ENCODE results near the gene USO1. TPM values are rescaled to one million over a fixed set of nuclear protein-coding genes. Genes with fewer than 3 reads are reported as not detected.
A peak's percentile ranks its signal among the peaks of the same experiment; 100 is the strongest.

Gene USO1
- total and polyA plus RNA-seq, 2 of the 8 experiments (the other 6 are each of a cell fraction or from before 2014, with no cell fraction given) = 57.3 to 198 TPM

DNA sequence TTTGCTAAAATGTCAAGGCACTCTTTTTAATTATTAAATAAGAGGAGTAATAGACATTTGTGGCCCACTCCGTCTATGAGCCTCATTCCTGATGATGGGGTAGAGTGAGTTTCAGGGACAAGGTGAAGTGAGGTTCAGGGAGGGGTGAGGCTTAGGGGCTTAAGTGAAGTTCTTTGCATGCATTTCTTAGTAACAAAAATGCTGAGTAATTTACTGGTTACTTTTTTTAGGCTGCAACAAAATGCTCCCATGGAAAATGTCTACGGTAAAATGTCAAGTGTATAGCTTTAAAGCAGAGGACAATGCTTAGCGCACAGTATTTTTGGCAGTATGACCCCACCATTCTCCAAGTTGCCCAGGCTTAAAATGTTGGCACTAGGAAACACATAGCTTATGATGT lies 2.0 kb upstream of the USO1 start:
- Histone ChIP-seq H3K9ac (replicated peaks in 1 of 4; ENCODE audit: extremely low read depth in 1 of 4, low read depth in 3 of 4, low read length in 3 of 4) (no peak overlapping the region), H3K4ac (replicated peaks; ENCODE audit: insufficient read length, low read depth, low read length) (no peak overlapping the region), H3K14ac (ENCODE audit: insufficient read length) (no peak overlapping the region), H3K56ac (replicated peaks; ENCODE audit: insufficient read length, low read depth, low read length) (no peak overlapping the region), H3K4me1 (replicated peaks in 1 of 4; ENCODE audit: control insufficient read depth in 3 of 4, insufficient read depth in 4 of 4, low read length in 3 of 4) (peaks cover 0 to 6% (median 2%) of the 10 kb centered on the region in 4 experiments; a peak in 6 of 7 replicates), H4K8ac (ENCODE audit: extremely low read depth, insufficient read depth, low read length) (no peak overlapping the region), H3K23ac (ENCODE audit: insufficient read length) (no peak overlapping the region), H3K9me3 (ENCODE audit: insufficient read depth in 2 of 2, low read depth in 1 of 2, low read length in 1 of 2) (no peaks in the 10 kb centered on the region), H4K20me1 (replicated peaks in 1 of 2; ENCODE audit: control insufficient read depth in 1 of 2, insufficient read depth in 2 of 2, low read length in 2 of 2) (peaks cover 0 to 4% of the 10 kb centered on the region in 2 experiments), H3K79me2 (ENCODE audit: control insufficient read depth in 1 of 2, insufficient read depth in 2 of 2, low read length in 2 of 2) (peaks cover 24 to 84% of the 10 kb centered on the region in 2 experiments), H2BK12ac (ENCODE audit: low read depth, low read length) (no peak overlapping the region), H3K4me3 (ENCODE audit: extremely low read depth in 1 of 4, insufficient read depth in 2 of 4, low read depth in 3 of 4, low read length in 4 of 4) (peak overlapping the region; percentile 10 to 86 (median 45); a peak in 6 of 8 replicates), H2BK20ac (ENCODE audit: low read length) (no peak overlapping the region), H2AFZ (ENCODE audit: low read length) (no peak overlapping the region), H3K27me3 (replicated peaks in 1 of 4; ENCODE audit: control insufficient read depth in 3 of 4, extremely low read depth in 1 of 4, insufficient read depth in 3 of 4, low read length in 3 of 4) (no peaks in the 10 kb centered on the region), H3K4me2 (ENCODE audit: insufficient read depth in 1 of 2, low read depth in 2 of 2, low read length in 2 of 2) (peak overlapping the region; percentile 83 to 99), H3K23me2 (ENCODE audit: low read depth, low read length) (peaks cover 8% of the 10 kb centered on the region), H3K36me3 (ENCODE audit: control insufficient read depth in 2 of 4, insufficient read depth in 4 of 4, low read length in 3 of 4) (peaks cover 0 to 16% (median 6%) of the 10 kb centered on the region in 4 experiments; a peak in 4 of 8 replicates), H2BK15ac (ENCODE audit: low read length) (no peak overlapping the region), H3K79me1 (ENCODE audit: low read depth, low read length) (0 out of 2 replicates have a peak, but pooled peaks cover 4% of the 10 kb centered on the region), H3K27ac (ENCODE audit: low read depth, low read length) (no peak overlapping the region), H2AK5ac (ENCODE audit: low read depth, low read length) (no peak overlapping the region), H4K91ac (replicated peaks; ENCODE audit: insufficient read length, low read length) (no peak overlapping the region), H2BK120ac (replicated peaks; ENCODE audit: low read depth, low read length) (no peak overlapping the region), H4K5ac (ENCODE audit: insufficient read length, low read depth, low read length) (no peak overlapping the region), H3K18ac (ENCODE audit: extremely low read depth, low read length) (no peak overlapping the region), H2BK5ac (ENCODE audit: low read depth, low read length) (no peak overlapping the region)
- TF ChIP-seq EZH2 (IDR thresholded peaks at IDR 0.05; ENCODE audit: low read depth, low read length, severe bottlenecking) (no peak), BCL11A (IDR thresholded peaks at IDR 0.05; ENCODE audit: low read depth in 2 of 2, low read length in 2 of 2) (no peak)
- 61% methylated on average over 3 of the region's 3 CpGs; no CpG with 5 or more reads in 1 of the 2 experiments for WGBS, 2 experiments (ENCODE audit: extremely low coverage in 1 of 2, insufficient coverage in 1 of 2, insufficient read length in 1 of 2, insufficient replicate concordance in 2 of 2, low coverage in 1 of 2, low lambda C conversion rate in 2 of 2, missing lambda C conversion rate in 1 of 2)
- CTCF ChIA-PET (ENCODE audit: partially characterized antibody) = interaction anchor here (0.7 to 5.8 kb wide), 12 partner anchors 11 to 260 kb away, joined by 3 to 78 read pairs (median 4); partner anchors contain the start of gene G3BP2
- POLR2A ChIA-PET (ENCODE audit: partially characterized antibody) = interaction anchor here (0.8 to 10.3 kb wide), 8 partner anchors 8 to 64 kb away, joined by 4 to 117 read pairs (median 16); partner anchors contain the start of gene G3BP2
- FAIRE-seq = no peak
- DNase-seq (ENCODE audit: low read depth in 1 of 2, low spot score in 2 of 2) = no peak
